ENCODE results near the gene NAB2.

The NAB2 gene

GRCh38 chr12:57109207-57110103 is 20.5 kb downstream of the NAB2 start:
- TF ChIP-seq TCF12 (IDR thresholded peaks at IDR 0.05; ENCODE audit: low read depth) (no peak), FOXM1 (IDR thresholded peaks at IDR 0.05; ENCODE audit: borderline replicate concordance, low read depth) (no peak), TAF1 (IDR thresholded peaks at IDR 0.05; ENCODE audit: low read depth) (no peak), RAD21 (IDR thresholded peaks at IDR 0.05; ENCODE audit: low read depth) (no peak), EP300 (IDR thresholded peaks at IDR 0.05; ENCODE audit: borderline replicate concordance) (no peak), REST (IDR thresholded peaks at IDR 0.05; ENCODE audit: low read depth) (no peak), YY1 (IDR thresholded peaks at IDR 0.05; ENCODE audit: low read depth) (no peak), MAX (IDR thresholded peaks at IDR 0.05) (no peak), EGR1 (IDR thresholded peaks at IDR 0.05) (no peak), ZBTB7A (IDR thresholded peaks at IDR 0.05; ENCODE audit: low read depth) (no peak), USF1 (IDR thresholded peaks at IDR 0.05) (no peak), NFIC (IDR thresholded peaks at IDR 0.05) (no peak), CREB1 (IDR thresholded peaks at IDR 0.05; ENCODE audit: low read depth) (no peak), TEAD4 (IDR thresholded peaks at IDR 0.05) (no peak), CEBPB (IDR thresholded peaks at IDR 0.05) (no peak)

- no peak for TF ChIP-seq TEAD4 (IDR thresholded peaks at IDR 0.05)
- TF ChIP-seq EGR1 (IDR thresholded peaks at IDR 0.05), result no peak
- TF ChIP-seq TCF12 (IDR thresholded peaks at IDR 0.05; ENCODE audit: low read depth), result no peak
- TF ChIP-seq RAD21 (IDR thresholded peaks at IDR 0.05; ENCODE audit: low read depth), result no peak
- TF ChIP-seq EP300 (IDR thresholded peaks at IDR 0.05; ENCODE audit: borderline replicate concordance), result no peak
- TF ChIP-seq MAX (IDR thresholded peaks at IDR 0.05), result no peak
- TF ChIP-seq CREB1 (IDR thresholded peaks at IDR 0.05; ENCODE audit: low read depth), result no peak
- no peak for TF ChIP-seq USF1 (IDR thresholded peaks at IDR 0.05)
- no peak for TF ChIP-seq NFIC (IDR thresholded peaks at IDR 0.05)
- no peak for TF ChIP-seq FOXM1 (IDR thresholded peaks at IDR 0.05; ENCODE audit: borderline replicate concordance, low read depth)
- TF ChIP-seq TAF1 (IDR thresholded peaks at IDR 0.05; ENCODE audit: low read depth), result no peak
- TF ChIP-seq REST (IDR thresholded peaks at IDR 0.05; ENCODE audit: low read depth), result no peak
- TF ChIP-seq CEBPB (IDR thresholded peaks at IDR 0.05), result no peak
- no peak for TF ChIP-seq YY1 (IDR thresholded peaks at IDR 0.05; ENCODE audit: low read depth)
- TF ChIP-seq ZBTB7A (IDR thresholded peaks at IDR 0.05; ENCODE audit: low read depth), result no peak
These were observed 21.5 kb downstream of the NAB2 start for GRCh38 chr12:57110104-57111030.

- no peak for TF ChIP-seq FOXM1 (IDR thresholded peaks at IDR 0.05; ENCODE audit: borderline replicate concordance, low read depth)
- TF ChIP-seq REST (IDR thresholded peaks at IDR 0.05; ENCODE audit: low read depth), result peak; percentile 50; the same call in 1 of the 2 replicates
- TF ChIP-seq CREB1 (IDR thresholded peaks at IDR 0.05; ENCODE audit: low read depth), result no peak
- TF ChIP-seq TEAD4 (IDR thresholded peaks at IDR 0.05), result no peak
These were observed 22.3 kb downstream of the NAB2 start, which contains the start of gene STAT6 for GRCh38 chr12:57111031-57111734. Gene STAT6, minus strand, starts transcription at chr12:57111362. Its CDS starts 3,084 bp downstream, at chr12:57108278.

All from Ishikawa (cell line).